Ishikawa (cell line): ENCODE measurements around the gene NUMA1.
A peak's percentile ranks its signal among the peaks of the same experiment; 100 is the strongest.

Experiments
- CEBPB ChIP-seq: IDR thresholded peaks from 2 replicates; pipeline ENCODE4 v1.6.1; 2012
- CREB1 ChIP-seq: IDR thresholded peaks from 2 replicates; pipeline ENCODE4 v1.6.1; 2012; ENCODE audit warnings: low read depth
- EGR1 ChIP-seq: IDR thresholded peaks from 2 replicates; pipeline ENCODE4 v1.6.1; 2012
- EP300 ChIP-seq: IDR thresholded peaks from 2 replicates; pipeline ENCODE4 v1.6.1; 2012; ENCODE audit warnings: borderline replicate concordance
- FOXM1 ChIP-seq: IDR thresholded peaks from 2 replicates; pipeline ENCODE4 v1.6.1; 2012; ENCODE audit warnings: low read depth, borderline replicate concordance
- NFIC ChIP-seq: IDR thresholded peaks from 2 replicates; pipeline ENCODE4 v1.6.1; 2012
- RAD21 ChIP-seq: IDR thresholded peaks from 2 replicates; pipeline ENCODE4 v1.6.1; 2012; ENCODE audit warnings: low read depth
- REST ChIP-seq: IDR thresholded peaks from 2 replicates; pipeline ENCODE4 v1.6.1; 2012; ENCODE audit warnings: low read depth, mild to moderate bottlenecking
- TAF1 ChIP-seq: IDR thresholded peaks from 2 replicates; pipeline ENCODE4 v1.6.1; 2012; ENCODE audit warnings: low read depth, mild to moderate bottlenecking
- TEAD4 ChIP-seq: IDR thresholded peaks from 2 replicates; pipeline ENCODE4 v1.6.1; 2012
- YY1 ChIP-seq: IDR thresholded peaks from 2 replicates; pipeline ENCODE4 v1.6.1; 2012; ENCODE audit warnings: low read depth
- TF ChIP-seq, protein P1 (sequence below): IDR thresholded peaks from 2 replicates; pipeline ENCODE4 v1.6.1; 2012

GRCh38 chr11:72004515-72005346, 75.6 kb downstream of the NUMA1 start:
- TF ChIP-seq YY1 (no peak), CEBPB (no peak), EP300 (peak; percentile 59; the same call in 1 of the 2 replicates), FOXM1 (no peak), CREB1 (no peak), REST (no peak), TAF1 (no peak), EGR1 (no peak), RAD21 (no peak), NFIC (no peak), TEAD4 (0 out of 2 replicates have a peak, but pooled peaks have one; percentile 50)
- TF ChIP-seq, protein P1, sequence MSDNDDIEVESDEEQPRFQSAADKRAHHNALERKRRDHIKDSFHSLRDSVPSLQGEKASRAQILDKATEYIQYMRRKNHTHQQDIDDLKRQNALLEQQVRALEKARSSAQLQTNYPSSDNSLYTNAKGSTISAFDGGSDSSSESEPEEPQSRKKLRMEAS: no peak; the same call in 1 of the 2 replicates
